Subcutaneous adipose tissue (tissue), 4 donors: ENCODE results near the gene SHB. TPM values are rescaled to one million over a fixed set of nuclear protein-coding genes. Genes with fewer than 3 reads are reported as not detected.

Experiments
- CTCF ChIP-seq: fragments of 450-650 bp; IDR thresholded peaks from one replicate; pipeline ENCODE4 v1.5.1; 2016; ENCODE audit warnings: low read depth, mild to moderate bottlenecking, control low read depth, antibody characterized with exemption, moderate library complexity
- total RNA-seq, 4 donors: library from RNA; depleted of rRNA; stranded (reverse); fragments of >200 nt; gene quantifications; one replicate each; pipeline ENCODE4 v1.1.0, GENCODE V29; 2016

Gene SHB
- total RNA-seq, 4 donors from 2014 or later = 2.6 to 5.7 (median 4.7) TPM

DNA sequence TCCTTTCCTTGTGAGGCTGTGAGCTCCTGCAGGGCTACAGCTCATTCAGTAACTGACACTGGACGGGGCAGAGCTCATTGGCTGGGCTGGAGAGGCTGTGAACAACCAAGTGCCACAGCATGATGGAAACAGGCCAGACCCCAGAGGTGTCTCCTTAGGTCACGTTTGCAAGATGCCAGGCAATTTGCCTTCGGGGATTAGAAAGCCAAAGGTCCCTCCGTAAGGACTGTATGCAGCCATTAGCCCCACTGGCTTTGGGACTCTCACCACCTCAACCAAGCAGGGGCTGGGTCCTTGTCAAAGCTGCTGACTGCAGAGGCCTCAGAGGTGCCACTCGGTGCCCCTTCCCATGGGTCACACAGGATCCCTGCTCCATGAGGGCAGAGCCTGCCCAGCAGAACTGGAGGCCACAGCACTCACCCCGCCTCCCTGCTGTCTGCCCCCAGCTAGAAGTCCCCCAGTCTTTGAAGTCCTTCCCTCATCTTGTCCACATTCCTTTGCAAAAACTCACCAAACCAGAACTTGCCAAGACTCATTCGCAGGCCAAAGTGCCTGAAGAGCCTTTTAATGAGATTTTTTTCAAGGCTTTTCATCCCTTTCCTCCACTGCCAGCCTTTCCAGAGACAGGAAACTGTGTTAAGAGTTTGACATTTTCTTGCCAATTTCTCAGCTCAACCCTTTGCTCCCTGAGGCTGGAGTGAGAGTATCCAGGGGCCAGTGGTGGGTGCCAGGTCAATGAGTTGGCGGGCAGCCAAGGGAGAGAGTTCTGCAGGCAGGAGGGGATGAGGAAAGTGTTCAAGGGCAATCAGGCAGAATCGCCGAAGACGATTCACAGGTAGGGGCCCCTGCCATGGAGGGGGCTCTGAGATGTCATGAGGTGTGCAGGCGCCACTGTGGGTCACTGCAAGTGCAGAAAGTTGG, 125.4 kb downstream of the SHB start:
- TF ChIP-seq CTCF = no peak

DNA sequence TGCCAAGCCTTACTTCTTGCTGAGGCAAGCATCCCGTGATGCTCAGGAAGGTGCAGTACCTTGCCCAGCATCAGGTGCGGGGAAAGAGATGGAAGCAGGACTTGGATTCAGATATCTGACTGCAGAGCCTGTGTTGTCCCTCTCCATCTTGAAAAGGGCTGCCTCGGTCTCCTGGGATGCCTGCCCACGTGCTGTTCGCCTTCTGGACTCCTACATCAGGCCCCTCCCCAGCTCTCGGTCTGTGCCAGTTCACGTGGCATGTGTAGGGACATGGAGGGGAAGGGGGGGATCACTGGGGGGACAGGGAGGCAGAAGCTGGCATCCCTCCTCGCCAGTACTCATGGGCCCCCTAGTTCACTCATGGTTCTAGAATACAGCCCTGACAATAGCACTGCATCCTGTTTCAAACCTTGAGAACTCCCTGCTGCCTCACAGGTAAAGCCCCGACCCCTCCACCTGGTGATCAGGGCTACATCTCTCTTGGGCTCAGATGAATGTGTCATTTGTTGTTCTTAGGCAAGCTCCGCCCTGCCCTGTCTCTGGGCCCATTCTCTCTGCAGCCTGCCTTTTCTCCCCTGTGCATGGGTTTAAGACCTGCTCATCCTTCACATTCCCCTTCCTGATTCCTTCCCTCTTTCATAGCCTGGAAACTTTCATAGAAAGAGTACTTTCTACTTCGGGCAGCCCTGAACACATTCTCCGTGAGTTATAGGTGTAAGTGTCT, 126.2 kb downstream of the SHB start:
- no peak for TF ChIP-seq CTCF

DNA sequence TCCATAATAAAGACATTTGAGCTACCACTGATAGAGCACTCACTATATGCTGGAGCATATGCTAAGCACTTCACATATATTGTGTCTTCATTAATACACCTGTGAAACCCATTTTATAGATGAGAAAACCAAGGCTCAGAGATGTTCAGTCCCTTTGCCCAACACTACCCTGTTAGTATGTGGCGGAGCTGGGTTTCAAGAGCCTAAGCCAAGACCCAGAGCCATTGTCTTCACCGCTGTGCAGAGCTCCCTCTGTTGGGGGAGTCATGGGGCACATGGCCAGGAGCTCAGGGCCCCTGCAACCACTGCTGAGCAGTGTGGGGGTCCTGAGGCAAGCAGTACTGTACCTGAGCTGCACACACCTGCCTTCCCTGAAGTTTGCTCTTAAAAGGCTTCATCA, 127.8 kb downstream of the SHB start:
- no peak for TF ChIP-seq CTCF

- TF ChIP-seq CTCF = no peak
Measured at GRCh38 chr9:37939575-37940095, 129.4 kb downstream of the SHB start.

DNA sequence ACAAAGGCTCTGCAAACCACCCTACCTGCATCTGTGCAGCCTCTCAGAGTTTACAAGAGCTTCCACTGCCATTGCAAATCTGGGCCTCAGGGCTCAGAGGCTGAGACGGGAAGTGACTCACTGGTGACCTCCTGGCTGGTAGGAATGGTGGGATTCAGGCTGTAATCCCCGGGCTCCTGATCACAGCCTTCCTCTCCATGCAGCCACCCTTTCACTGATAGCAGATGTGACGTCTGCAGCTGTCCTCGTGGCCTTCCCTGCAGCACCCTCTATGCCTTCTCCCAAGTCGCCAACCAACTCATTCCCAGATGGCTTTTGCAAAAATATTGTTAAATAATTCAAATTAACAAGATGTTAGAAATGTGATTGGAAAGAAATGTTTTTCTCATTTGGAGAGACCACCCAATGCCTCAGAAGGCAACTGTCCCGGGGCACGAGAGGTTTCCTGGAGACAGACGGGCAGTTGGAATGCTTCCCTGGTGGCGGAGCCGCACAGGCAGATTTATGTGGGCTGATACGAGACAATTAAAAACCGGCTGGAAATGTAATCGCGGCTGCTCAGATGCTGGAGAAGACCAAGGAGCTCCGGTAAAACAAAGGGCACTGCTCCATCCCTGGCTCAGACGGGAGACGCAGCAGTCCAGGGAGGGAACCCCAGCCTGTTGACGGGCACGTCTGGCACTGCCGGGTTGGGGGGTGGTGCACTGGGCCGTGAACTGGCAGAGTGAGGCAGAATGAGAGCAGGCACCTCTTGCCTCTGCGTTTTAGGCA, 130.7 kb downstream of the SHB start:
- no peak for TF ChIP-seq CTCF

- TF ChIP-seq CTCF = no peak
Measured at GRCh38 chr9:37937366-37937765, 131.7 kb downstream of the SHB start.

DNA sequence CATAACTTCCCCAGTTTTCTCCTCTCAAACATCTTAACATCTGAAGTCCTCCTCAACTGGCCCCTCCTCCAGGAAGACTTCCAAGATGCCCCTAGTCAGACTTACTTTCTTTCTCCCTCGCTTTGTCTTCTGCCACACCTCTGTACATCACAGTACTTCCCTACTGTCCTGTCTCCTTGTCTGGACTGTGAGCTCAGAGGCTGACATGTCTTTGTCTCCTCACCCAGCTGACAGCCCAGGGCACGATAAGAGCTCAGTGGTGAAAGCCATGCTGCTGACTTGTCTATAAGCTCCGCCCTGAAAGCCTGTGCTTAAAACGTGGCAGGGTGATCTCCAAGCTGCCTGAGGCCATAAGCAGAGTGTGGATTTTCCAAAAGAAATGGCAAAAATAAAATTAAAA, 132.1 kb downstream of the SHB start:
- TF ChIP-seq CTCF = no peak
